NAMALWA (cell line): ENCODE results near the gene PKN3.

ENCODE experiments used
- DNase-seq: peaks from one replicate; pipeline ENCODE4 v3.0.0-alpha.2; 2015; ENCODE audit warnings: low spot score

Gene PKN3

DNA sequence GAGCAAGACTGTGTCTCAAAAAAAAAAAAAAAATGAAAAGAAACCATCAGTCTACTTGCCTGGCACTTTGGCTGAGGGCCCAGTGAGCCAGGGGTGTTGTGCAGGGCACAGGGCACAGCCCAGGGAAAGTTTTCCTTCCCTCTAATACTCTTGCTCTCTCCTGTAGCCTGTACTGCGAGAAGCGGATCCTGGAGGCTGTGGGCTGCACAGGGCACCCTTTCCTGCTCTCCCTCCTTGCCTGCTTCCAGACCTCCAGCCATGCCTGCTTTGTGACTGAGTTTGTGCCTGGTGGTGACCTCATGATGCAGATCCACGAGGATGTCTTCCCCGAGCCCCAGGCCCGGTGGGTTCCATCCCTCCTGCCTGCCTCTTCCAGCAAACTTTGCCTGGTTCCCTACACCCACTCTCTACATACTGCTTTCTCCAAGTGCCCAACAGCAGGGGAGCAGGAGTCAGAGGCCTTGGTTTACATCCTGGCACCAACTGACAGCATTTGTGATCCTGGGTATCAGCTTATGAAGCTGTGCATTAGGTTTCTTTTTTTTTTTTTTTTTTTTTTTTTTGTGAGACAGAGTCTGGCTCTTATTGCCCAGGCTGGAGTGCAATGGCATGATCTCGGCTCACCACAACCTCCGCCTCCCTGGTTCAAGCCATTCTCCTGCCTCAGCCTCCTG, 14.4 kb downstream of the PKN3 start:
- no peak for DNase-seq

DNA sequence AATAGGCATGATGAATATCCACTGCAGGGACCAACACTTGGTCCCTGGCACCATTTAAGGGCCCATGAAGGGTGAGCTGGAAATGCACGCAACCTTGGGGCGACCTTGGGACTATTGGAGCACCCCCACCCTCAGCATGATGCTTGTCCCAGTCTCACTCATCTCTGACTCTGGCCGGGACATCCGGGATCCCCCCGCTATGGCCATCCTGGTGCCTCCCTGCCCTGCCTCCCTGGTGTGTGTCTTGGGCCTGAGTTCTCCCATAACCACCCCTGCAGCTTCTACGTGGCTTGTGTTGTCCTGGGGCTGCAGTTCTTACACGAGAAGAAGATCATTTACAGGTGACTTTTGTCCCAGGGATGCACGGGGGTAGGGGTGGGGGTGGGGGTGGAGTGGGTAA, 15.7 kb downstream of the PKN3 start:
- DNase-seq = no peak

DNA sequence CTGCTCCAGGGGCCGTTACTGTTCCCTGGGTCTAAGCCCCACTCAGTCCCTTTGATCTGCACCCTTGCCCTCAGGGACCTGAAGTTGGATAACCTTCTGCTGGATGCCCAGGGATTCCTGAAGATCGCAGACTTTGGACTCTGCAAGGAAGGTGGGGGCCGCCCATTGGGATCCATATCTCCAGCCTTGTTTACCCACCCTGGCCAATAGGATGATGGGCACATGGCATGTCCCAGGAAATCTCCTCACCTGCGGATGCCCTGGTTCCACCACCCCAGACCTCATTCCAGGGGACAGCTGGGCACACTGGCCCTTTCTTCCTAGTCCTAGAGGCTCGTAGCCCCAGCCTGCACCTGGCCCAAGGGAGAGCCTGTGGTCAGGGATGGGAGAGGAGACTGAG, 16.2 kb downstream of the PKN3 start:
- no peak for DNase-seq

GRCh38 chr9:128719919-128720605, 17.8 kb downstream of the PKN3 start:
- DNase-seq = no peak

- DNase-seq = no peak
Observed at GRCh38 chr9:128720841-128721486, 18.7 kb downstream of the PKN3 start.

GRCh38 chr9:128721487-128722010, 19.2 kb downstream of the PKN3 start:
- no peak for DNase-seq

GRCh38 chr9:128722380-128723351, 20.4 kb downstream of the PKN3 start:
- no peak for DNase-seq

DNA sequence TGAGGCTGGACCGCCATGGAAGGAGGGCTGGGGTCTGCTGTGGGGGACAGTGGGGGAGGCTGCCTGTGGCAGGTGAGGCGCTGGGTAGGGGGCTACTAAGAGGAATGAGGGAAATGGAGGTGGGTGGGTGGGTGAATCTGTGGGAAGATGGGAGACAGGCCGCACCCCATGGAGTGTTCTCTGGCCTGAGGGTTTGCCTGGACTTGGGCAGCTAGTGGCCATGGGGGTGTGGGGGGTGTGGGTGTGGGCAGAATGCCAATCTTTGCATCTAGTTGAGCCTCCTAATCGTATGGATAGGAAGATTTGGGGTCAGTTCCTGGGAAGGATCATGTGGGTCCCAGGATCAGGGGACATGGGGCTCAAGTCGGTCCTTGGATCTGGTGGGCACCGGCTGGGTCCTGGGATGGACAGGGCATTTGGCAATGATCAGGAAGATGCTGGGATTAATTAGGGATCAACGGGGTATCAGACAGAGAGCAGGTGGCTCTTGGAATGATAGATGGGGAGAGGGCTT, 21.1 kb downstream of the PKN3 start:
- DNase-seq = no peak

- DNase-seq = peak; percentile 99
Observed at GRCh38 chr9:128723866-128724743, 21.8 kb downstream of the PKN3 start, which contains the start of gene ZDHHC12. Gene ZDHHC12, minus strand, starts transcription at chr9:128724127. Its CDS starts 34 bp downstream, at chr9:128724093.

GRCh38 chr9:128724744-128725211, 22.5 kb downstream of the PKN3 start:
- DNase-seq = no peak

DNA sequence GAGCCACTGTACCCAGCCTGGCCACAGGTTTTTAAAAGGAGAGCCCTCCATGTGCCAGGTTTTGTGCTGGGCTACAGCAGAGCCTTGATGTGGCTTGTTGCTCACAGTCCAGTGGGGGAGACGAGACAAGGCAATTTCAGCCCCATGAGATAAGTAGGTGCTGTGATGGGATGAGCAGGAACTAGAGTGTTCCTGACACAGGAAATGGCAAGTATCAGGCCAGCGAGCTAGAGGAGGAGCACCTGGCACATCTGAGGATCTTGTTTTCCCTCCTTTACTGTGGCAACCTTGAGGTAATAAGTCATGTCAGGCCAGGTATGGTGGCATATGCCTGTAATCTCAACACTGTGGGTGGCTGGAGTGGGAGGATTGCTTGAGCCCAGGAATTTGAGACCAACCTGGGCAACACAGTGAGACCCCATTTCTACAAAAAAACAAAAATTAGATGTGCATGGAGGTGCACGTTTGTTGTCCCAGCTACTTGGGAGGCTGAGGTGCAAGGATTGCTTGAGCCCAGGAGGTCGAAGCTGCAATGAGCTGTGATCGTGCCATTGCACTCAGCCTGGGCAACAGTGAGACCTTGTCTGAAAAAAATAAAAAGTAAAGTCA, 25.4 kb downstream of the PKN3 start:
- no peak for DNase-seq

- no peak for DNase-seq
Observed at GRCh38 chr9:128728298-128728697, 26.0 kb downstream of the PKN3 start.

- no peak for DNase-seq
Observed at GRCh38 chr9:128729302-128729701, 27.0 kb downstream of the PKN3 start.

GRCh38 chr9:128729766-128730517, 27.6 kb downstream of the PKN3 start:
- no peak for DNase-seq

GRCh38 chr9:128731093-128731492, 28.8 kb downstream of the PKN3 start:
- DNase-seq = no peak

GRCh38 chr9:128731691-128732090, 29.4 kb downstream of the PKN3 start:
- no peak for DNase-seq

DNA sequence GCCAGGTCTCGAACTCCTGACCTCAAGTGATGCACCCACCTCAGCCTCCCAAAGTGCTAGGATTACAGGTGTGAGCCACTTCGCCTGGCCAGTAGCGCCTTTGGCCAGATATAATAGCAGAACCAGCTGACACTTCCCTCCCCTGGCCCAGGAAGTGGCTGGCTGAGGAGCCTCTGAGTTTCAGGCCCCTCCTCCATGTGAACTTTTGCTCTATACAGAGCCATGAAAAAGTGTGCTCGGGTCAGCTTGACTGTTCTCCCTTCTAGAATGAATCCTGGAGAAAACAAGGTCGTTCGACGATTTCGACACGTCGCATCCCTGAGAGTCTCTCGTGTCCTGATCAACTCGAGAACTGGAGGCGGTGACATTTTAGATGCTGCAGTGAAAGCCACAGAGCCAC, 30.3 kb downstream of the PKN3 start:
- no peak for DNase-seq

GRCh38 chr9:128733256-128733655, 31.0 kb downstream of the PKN3 start:
- DNase-seq = peak; percentile 39

GRCh38 chr9:128735373-128735772, 33.1 kb downstream of the PKN3 start:
- no peak for DNase-seq
